ENCODE results near the gene F7. TPM values are rescaled to one million over a fixed set of nuclear protein-coding genes. Genes with fewer than 3 reads are reported as not detected.
"Not testable (repeated sequence)": the region's sequence is repeated elsewhere in the genome, so short reads cannot be mapped to it uniquely, and the experiment has no call there.

F7 gene
- total RNA-seq, 2 donors from 2014 or later = 0.17 TPM; not detected in 1

DNA sequence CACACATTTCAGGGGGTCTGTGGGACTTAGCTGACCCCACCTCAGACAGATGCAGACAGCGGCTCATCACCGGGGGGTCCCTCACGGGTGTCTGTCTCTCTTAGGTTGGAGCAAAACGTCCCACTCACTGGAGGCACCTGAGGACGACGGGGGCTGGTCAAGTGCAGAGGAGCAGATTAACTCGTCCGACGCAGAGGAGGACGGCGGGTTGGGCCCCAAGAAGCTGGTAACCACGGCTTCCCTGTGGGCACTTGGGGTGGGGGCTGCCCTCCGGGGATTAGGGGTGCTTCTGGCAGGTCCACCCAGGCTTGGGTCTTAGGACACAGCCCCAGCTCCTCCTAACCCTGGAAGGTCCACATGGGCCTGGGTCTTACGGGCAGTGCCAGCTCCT, 11.2 kb upstream of the F7 start:
- no peak for ATAC-seq
- no peak for DNase-seq
- intact Hi-C loops (cut with DNase I, micrococcal nuclease) = no loop called here

DNA sequence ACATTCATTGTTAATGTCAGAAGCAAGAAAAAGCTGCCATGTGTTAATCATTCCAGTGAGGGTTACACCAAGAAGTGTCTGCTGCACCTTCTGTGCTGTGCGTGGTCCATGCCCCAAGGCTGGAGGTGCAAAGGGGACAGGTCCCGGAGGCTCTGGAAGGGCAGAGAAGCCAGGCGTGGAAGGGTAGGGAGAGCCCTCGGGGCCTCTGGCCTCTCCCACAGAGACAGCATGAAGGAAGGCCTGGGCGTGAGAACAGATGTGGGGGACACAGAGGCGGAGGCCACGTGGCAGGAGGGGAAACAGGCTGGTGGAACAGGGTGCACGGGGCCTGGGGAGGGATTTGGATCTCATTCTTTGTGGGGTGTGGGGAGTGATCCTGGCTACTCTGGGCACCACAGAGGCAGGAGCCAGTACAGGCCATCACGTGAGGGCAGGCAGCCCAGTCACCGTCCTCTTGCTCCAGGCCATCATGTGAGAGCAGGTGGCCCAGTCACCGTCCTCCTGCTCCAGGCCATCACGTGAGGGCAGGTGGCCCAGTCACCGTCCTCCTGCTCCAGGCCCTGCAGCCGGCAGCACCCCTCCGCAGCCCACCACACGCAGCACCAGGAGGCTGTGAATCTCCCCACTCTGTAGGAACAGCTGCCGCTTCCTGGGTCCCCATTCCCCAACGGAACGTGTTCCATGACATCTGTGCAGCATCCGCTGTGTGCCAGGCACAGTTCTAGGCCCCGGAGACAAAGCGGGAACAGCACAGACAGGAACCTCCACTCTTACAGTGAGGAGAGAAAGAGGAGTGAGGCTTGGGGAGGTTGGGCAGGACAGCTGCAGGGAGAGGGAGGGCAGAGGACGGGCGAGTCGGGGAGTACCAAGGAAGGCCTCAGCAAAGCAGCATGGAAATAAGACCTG, 10.2 kb upstream of the F7 start:
- DNase-seq = no peak
- peak; percentile 8 for ATAC-seq
- intact Hi-C loops (cut with DNase I, micrococcal nuclease) = no loop called here

DNA sequence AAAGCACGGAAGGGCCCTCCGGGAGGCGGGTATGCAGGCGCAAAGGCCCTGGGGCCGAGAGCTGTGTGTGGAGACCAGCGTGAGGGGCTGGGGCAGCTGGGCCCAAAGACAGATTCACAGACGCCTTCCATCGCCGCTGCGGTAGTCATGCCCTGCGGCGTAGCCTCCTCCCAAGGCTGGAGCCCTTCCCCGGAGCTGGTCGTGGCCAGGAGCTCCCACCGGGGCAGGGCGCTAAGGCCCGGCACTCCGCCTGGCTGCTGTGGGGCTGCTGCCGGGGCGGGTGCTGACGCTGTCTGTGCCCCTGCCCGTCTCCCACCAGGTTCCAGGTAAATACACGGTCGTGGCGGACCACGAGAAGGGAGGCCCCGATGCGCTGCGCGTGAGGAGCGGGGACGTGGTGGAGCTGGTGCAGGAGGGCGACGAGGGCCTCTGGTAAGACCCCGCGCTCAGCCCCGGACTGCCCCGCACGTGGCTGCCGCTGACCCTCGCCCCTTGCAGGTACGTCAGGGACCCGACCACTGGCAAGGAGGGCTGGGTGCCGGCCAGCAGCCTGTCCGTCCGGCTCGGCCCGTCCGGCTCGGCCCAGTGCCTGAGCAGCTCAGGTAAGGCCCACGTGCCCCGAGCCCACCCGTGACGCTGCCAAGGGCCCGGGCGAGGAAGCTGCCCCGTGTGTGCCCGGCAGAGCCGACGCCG, 9.4 kb upstream of the F7 start:
- peak; percentile 6 for ATAC-seq

DNA sequence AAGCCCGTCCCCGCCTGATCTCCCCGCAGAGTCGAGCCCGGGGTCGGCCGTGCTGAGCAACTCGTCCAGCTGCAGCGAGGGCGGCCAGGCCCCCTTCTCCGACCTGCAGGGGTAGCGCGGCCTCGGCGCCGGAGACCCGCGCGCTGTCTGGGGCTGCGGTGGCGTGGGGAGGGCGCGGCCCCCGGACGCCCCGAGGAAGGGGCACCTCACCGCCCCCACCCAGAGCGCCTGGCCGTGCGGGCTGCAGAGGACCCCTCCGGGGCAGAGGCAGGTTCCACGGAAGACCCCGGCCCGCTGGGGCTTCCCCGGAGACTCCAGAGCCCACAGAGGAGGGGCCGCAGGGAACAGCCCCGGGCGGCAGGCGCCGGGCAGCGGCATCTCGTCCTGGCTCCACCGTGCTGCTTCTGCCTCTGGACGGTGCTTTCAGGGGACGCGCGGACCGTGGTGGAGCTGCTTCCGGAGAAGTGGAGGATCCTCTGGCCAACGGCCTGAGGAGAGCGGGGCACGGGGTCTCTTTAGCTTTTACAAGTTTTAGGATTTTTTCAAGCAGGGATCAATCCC, 8.8 kb upstream of the F7 start:
- DNase-seq (no peak), ATAC-seq (no peak)
- intact Hi-C loops (cut with DNase I, micrococcal nuclease) = no loop called here

More for the DNA sequence above, 9.4 kb upstream of the F7 start:
- DNase-seq = no peak
- intact Hi-C loops (cut with DNase I, micrococcal nuclease) = no loop called here

DNA sequence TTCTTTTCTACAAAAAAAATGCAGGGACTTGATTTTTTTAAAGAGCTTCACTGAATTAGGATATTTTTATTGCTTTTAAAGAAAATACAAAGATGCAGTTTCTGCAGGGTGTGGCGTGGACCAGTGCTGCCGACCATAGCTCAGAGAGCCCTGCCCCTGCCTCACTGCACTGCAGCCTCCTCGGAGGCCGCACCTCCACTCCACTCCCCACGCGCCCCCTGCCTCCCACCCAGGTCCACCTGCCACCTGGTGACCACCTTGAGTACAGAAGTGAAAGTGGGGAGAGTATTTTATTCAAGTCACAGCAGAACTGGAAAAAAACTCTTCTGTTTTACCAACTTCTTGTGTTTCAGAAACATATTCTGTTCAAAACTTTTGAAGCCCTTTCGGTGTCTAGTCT, 7.9 kb upstream of the F7 start:
- intact Hi-C loops (cut with DNase I, micrococcal nuclease) = no loop called here
- ATAC-seq = no peak
- no peak for DNase-seq

DNA sequence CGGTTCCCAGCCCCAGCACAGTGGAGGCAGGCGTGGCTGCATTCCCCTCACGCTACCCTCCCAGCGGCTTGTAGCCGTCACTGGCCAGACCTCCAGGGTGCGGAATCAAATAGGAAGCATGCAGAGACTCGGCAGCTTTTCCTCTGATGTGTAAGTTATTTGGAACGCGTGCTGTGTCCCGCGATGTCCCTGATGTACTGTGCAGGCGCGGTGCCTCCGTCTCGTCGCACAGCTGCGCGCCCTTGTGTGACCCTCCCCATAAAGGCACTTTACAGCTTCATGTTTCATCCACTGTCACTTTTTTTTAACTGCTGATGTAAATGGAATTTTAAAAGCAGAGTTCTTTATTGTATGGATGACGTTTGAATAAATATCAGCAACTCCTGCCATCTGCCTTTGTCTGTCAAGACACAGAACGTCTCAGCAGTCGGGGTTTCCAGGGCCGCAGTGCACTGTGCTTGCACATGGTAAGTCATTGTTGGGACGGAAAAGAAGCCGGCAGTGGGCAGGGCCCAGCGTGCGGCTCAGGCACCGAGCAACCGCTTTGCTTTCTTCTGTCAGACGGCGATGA, 7.3 kb upstream of the F7 start:
- no peak for ATAC-seq
- DNase-seq = no peak
- intact Hi-C loops (cut with DNase I, micrococcal nuclease) = no loop called here

DNA sequence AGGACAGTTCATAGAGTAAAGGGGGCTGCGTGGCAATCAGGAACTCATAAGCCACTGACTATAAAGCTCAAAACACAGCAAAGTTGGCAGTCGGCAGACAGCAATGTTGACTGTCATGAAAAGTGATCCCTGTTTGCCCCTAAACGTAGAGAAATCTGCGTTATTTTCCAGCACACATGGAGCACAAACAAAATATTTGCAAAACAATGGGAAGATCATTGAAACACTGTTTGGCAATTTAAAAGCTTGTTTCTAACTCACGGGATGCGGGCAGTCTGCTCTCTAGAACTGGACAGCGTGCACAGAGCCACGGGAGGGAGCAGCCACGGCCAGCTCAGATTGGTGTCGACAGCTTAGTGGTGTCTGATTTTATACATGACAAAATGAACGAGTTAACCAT, 6.4 kb upstream of the F7 start:
- intact Hi-C loops (cut with DNase I, micrococcal nuclease) = no loop called here
- no peak for ATAC-seq
- DNase-seq = no peak

DNA sequence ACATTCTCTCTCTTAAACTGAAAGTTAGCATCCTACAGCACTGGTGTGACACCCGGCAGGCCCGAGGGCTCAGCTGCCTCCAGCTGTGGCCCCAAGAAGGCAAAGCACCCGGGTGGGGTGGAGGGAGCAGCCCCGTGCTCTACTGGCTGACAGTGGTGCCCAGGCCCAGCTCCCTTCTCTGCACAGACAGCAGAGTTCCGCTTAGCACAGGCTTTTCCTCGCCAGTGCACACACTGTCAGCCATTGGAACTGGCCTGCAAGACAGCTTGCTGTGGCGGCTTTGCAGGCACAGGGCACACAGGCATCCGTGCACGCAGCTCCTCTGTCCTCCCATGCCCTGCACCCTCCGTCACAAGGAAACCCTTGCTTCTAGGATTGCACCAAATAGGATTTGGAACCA, 3.3 kb upstream of the F7 start:
- ATAC-seq = peak; percentile 7
- intact Hi-C loops (cut with DNase I, micrococcal nuclease); DNase-seq: not testable (repeated sequence)

DNA sequence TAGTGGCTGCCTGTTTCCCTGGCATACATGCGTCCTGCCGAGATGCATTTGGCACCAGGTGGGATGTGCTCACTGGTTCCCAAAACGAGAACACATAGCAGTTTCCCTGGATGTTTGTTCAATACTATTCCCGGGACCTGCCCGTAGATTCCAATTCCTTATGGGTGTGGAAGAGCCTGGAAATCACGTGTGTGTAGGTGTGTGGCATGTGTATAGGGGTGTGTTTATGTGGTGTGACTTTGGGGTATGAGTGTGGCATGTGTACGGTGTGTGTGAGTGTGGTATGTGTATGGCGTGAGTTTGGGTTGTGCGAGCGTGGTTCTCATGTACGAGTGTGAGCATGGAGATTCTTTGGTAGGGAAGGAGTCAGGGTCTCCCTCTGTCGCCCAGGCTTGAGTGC, 2.9 kb upstream of the F7 start:
- intact Hi-C loops (cut with DNase I, micrococcal nuclease) = no loop called here
- DNase-seq (no peak), ATAC-seq (peak; percentile 14)

DNA sequence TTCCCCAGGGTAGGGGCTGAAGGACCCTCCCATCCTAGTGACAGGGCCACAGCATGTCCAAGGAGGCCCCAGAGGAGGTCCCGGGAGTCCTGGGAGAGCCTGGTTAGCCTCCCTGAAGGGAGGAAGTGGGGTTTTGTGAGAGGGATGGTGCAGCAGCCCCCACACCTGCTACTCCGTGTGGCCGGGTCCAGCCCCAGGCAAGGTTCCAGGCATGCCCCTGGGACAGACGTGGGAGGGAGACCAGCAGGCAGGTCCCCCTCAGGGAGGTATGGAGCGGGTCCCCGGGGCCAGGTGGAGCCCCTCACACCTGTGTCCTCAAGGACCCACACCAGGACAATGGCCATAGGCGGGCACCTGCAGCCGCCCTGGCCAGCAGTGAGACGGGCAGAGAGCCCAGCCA, 1.9 kb upstream of the F7 start:
- intact Hi-C loops (cut with DNase I, micrococcal nuclease) = no loop called here
- ATAC-seq (no peak), DNase-seq (no peak)

DNA sequence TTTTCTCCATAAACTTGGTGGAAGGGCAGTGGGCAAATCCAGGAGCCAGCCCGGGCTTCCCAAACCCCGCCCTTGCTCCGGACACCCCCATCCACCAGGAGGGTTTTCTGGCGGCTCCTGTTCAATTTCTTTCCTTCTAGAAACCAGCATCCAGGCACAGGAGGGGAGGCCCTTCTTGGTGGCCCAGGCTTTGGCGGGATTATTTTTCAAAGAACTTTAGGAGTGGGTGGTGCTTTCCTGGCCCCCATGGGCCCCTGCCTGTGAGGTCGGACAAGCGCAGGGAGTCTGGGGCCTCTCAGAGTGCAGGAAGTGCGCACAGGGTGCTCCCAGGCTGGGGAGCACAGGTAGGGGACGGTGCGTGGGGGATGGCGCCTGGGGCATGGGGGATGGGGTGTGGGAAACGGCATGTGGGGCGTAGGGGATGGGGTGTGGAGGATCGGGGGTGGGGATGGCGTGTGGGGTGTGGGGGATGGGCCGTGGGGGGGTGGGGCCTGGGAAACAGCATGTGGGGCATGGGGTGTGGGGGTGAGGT, 396 bp downstream of the F7 start:
- intact Hi-C loops (cut with DNase I, micrococcal nuclease) = no loop called here
- DNase-seq (no peak), ATAC-seq (peak; percentile 8)

DNA sequence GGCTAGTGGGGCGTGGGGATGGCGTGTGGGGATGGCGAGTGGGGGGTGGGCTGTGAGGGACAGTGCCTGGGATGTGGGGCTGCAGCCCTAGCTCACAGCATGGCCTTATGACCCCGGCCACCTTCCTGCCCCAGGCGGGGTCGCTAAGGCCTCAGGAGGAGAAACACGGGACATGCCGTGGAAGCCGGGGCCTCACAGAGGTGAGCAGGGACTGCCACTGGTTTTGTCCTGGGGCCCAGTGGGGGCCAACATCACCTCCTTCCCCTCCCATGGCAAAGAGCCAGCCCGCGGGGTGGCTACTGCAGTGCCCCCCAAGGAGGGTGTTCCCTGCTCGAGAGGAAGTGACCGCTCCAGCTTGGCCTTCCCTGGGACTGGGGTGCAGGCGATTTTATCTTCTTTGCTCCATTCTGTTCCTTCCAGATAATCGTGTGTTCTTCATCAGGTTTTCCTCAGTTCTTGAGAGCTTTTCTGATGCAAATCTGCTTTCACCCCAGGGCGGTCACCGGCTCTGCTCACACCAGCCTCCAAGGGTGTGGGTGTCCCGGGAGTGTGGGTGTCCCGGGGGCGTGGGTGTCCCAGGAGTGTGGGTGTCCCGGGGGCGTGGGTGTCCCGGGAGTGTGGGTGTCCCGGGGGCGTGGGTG, 1.2 kb downstream of the F7 start:
- DNase-seq = no peak
- no peak for ATAC-seq
- intact Hi-C loops (cut with DNase I, micrococcal nuclease) = no loop called here

DNA sequence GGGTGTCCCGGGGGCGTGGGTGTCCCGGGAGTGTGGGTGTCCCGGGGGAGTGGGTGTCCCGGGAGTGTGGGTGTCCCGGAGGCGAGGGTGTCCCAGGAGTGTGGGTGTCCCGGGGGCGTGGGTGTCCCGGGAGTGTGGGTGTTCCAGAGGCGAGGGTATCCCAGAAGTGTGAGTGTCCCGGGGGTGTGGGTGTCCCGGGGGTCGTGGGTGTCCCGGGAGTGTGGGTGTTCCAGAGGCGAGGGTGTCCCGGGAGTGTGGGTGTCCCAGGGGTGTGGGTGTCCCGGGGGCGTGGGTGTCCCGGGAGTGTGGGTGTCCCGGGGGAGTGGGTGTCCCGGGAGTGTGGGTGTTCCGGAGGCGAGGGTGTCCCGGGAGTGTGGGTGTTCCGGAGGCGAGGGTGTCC, 2.9 kb downstream of the F7 start:
- intact Hi-C loops (cut with DNase I, micrococcal nuclease); ATAC-seq: not testable (repeated sequence)
- peak in 1 of 2 donors; percentile 4 for DNase-seq

DNA sequence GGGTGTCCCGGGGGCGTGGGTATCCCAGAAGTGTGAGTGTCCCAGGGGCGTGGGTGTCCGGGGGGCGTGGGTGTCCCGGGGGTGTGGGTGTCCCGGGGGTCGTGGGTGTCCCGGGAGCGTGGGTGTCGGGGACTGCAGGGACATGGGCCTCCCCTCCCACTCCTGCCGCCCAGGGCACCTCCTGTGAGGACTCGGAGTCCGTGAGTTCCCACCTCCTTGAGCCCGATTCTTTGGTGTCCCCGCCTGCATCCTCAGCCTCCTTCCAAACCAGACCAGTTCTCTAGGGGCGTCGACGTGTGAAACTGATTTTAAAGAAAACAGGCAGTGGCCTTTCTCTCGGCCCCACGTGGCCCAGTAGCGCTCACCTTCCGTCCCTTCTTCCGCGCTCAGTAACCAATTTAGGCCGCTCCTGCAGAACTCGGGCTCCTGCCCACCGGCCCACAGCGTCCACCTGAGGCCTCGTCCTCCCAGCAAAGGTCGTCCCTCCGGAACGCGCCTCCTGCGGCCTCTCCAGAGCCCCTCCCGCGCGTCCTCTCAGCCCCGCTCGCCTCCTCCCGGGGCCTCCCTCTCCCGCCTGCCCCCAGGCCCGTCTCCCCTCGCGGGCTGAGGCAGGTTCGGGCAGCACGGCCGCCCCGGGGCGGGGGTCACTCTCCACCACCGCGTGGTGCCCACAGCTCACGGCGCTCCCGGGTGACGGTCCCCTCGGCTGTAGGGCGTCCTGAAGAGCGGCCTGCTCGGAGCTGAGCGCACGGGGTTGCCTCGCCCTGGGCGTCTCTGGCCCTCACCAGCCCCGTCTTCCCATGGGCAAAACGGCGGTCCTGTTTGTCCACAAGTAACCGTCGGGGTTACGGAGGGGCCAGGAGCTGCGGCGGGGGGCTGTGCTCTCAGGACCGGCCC, 3.8 kb downstream of the F7 start:
- peak in 1 of 2 donors; percentile 13 for DNase-seq

DNA sequence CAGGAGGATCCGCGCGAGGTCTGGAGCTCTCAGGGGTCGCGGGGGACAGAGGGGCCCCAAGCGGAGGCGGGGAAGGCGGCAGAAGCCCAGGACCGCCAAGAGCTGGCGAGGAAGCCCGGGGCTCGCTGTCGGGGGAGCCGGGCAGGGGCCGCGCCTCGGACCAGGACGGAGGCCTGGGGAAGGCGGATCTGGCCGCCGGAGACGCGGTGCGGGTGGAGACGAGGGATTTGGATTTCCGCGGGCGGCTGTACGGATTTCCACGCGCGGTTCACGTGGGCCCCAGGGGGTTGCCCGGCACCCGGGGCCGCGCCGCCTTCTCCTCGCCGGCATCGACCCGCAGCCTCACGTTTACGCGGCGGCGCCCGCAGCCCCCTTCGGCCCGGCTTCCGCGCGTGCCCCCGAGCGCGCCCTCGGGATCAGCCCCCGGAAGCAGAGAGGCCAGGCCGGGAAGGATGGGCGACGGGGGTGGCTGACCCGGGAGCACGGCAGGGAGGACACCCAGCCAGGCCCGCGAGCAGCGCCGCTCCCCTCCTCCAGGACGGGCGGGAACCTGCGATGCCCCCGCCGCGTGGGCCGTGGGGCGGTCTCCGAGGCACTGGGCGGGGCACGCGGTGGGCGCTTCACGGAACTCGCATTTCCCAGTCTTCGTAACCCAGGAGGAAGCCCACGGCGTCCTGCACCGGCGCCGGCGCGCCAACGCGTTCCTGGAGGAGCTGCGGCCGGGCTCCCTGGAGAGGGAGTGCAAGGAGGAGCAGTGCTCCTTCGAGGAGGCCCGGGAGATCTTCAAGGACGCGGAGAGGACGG, 4.7 kb downstream of the F7 start:
- DNase-seq = peak in 1 of 2 donors; percentile 13
- no peak for ATAC-seq
- intact Hi-C loops (cut with DNase I, micrococcal nuclease) = no loop called here

More for the DNA sequence above, 3.8 kb downstream of the F7 start:
- intact Hi-C loops (cut with DNase I, micrococcal nuclease) = no loop called here
- ATAC-seq = no peak

DNA sequence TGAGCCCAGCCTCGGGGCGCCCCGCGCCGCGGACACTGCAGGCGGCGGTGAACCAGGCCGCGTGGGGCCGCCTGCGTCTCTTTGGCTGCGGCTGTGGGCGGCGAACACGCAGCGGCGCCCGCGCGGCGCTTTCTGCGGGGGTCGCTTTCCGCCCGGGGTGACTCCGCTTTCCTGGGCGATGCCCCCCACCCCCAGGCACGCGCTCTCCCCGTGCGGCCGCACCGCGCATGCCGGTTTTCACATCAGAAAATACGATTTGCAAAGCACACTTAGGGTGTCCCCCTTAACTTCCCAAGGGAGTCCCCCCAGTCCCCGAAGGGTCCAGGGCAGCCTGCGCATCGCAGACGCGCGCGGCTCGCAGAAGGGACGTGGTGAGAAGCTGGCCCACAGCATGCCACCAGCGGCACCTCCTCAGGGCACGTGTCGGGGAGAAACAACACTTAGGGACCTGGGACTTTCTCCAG, 5.3 kb downstream of the F7 start:
- no peak for ATAC-seq
- peak in 1 of 2 donors; percentile 7 for DNase-seq
- intact Hi-C loops (cut with DNase I, micrococcal nuclease) = no loop called here

DNA sequence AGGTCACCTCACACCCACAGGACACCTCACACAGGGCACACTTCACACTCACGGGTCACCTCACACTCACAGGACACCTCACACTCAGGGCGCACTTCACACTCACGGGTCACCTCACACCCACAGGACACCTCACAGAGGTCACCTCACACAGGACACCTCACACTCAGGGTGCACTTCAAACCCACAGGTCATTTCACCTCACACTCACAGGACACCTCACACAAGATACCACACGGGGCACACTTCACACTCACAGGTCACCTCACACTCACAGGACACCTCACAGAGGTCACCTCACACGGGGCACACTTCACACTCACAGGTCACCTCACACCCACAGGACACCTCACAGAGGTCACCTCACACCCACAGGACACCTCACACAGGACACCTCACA, 6.2 kb downstream of the F7 start:
- DNase-seq = peak in 1 of 2 donors; percentile 5
- ATAC-seq; intact Hi-C loops (cut with DNase I, micrococcal nuclease): not testable (repeated sequence)
